GM19395 (cell line): ENCODE measurements around the gene FAM227B.
"Not testable (repeated sequence)": the region's sequence is repeated elsewhere in the genome, so short reads cannot be mapped to it uniquely, and the experiment has no call there.

Source experiments
- ATAC-seq: cut with Tn5 transposase; IDR thresholded peaks from one replicate; pipeline ENCODE4 v1.9.1; 2021; ENCODE audit warnings: mild to moderate bottlenecking, moderate library complexity; ENCODE audit not compliant: unreplicated experiment

Gene FAM227B, protein sequence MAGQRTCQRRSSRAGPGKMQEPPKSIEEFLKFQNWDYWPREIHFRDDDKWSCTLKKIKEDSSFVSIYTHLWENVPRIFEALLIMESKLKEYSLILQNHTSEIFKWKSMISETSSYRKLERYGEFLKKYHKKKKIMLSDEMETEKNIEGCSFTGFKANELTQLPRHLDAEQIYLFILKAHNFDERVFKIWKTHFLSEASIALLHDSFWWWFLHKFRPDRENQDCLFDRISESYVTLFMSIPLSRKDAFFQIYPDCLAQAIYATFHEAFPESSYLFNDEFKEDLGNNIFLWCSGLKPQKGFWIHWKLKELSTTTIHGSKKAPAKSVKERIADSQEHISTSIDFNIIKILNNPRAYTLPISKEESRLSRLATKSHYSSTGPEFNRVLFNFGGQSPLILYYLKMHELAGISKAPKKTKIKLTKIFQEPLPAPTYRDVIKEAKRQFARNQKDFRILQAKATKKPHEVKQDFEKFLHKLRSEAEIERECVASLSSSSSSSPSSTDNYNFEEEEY

DNA sequence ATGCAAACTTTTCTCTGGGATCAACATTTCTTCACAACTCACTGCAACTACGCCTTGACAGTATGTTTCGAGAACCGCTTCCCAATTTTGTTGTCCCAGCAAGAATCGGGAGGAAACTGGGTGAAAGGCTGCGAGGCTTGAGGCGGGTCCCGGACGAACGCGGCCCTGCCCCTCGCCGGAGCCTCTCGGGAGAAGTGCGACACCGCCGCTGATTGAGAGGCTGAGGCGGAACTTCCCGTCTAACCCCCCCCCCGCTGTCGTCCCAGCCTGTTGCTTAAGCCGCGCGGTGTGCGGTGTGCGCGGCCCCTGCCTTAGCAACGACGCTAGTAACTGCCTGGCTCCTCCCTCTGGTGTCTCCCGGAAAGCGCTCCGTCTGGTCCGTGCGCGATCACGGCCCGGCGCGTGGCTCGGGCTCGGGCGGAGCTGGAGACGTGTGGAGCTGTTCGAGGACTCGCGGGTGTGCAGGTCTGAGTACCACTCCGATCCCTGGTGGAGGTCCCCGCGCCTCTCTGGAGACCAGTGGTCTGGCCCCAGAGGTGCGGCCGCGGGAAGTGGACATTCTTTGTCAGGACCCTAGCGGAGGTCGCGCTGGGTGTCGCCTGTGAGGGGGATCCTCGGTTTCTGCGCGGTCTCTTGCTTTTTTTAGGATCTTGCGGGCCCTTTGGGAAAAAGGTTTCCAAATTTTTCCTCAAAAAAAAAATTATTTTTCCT lies at the start of gene FAM227B, which contains the start of gene DTWD1:
Gene FAM227B (minus strand): TSS at position 161 of the 711 bp plus-strand sequence. CDS start 5,647 bp downstream, outside the sequence.
Gene DTWD1 (plus strand): TSS at position 391 of the 711 bp plus-strand sequence. CDS start 4,120 bp downstream, outside the sequence.
- peak; percentile 98 for ATAC-seq

- ATAC-seq, result no peak
Observed at GRCh38 chr15:49669288-49669687, 48.7 kb upstream of the FAM227B start.

- not testable (repeated sequence) for ATAC-seq
Observed at GRCh38 chr15:49666486-49666885, 45.9 kb upstream of the FAM227B start.

GRCh38 chr15:49664716-49665115 lies 44.1 kb upstream of the FAM227B start:
- no peak for ATAC-seq

DNA sequence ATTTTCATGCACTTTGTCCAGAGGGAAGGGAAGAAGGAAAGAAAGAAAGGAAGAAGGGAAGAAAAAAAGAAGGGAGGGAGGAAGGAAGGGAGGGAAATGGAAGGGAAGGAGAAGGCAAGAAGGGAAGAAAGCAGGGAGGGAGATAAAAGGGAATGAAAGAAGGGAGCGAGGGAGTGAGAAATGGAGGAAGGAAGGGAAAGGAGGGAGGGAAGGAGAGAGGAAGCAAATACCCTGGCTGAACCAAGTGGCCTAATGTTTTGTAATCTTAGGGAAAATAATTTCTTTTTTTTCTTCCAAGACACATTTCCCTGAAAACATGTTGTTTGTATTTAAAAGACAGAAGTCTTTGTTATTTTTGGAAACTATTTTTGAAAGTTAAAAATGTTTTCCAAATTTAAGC lies 36.1 kb upstream of the FAM227B start:
- ATAC-seq, result no peak

DNA sequence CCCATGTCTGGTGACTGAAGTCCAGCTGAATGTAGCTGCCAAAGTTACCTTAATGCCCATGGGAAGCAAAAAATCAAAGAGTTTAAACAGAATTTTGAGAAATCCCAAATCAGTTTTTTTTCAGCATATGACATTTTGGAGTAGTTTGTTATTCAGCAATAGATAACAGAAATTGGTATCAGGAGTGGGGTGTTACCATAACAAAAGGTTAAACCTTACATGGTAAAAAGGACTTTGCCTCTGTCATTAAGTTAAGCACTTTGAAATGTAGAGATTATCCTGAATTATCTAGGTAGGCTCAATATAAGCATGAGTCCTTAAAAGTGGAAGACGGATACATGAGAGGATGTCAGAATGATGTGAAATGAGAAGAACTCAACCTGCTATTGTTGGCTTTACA lies 32.3 kb upstream of the FAM227B start:
- no peak for ATAC-seq

DNA sequence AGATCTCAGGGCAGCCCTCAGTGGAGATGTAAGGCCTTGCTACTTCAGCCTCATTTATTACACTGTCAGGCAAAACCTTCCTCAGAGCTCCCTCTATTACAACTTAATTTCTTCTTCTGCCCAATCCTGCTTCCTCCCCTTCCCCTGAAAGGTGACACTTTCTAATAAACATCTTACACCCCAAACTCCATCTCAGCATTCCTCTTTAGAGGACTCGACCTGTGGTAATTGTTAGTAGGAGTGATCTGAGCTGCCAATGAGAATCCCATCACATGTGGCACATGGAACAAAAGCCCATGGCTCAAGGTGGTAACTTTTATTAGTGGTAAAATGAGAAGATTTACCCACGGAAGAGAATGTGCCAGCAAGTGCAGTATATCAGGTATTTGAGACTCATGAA lies 30.1 kb upstream of the FAM227B start:
- ATAC-seq, result no peak

DNA sequence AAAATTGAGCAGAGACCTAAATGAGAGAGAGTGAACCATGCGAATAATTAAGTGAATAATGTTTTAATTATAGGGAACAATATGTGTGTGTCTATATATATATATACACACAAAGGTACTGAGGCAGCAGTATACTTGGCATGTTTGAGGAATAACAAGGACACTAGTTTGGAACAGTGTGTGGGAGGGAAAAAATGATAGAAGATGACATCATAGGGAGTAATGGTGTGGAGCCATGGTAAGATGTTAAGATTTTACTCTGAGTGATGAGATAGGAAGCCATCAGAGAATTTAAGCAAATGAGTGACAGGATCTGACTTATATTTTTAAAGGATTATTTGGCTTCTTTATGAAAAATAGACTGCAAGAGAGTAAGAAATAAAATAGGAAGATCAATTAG lies 29.4 kb upstream of the FAM227B start:
- no peak for ATAC-seq

- ATAC-seq, result no peak
Observed at GRCh38 chr15:49646891-49647290, 26.3 kb upstream of the FAM227B start.

DNA sequence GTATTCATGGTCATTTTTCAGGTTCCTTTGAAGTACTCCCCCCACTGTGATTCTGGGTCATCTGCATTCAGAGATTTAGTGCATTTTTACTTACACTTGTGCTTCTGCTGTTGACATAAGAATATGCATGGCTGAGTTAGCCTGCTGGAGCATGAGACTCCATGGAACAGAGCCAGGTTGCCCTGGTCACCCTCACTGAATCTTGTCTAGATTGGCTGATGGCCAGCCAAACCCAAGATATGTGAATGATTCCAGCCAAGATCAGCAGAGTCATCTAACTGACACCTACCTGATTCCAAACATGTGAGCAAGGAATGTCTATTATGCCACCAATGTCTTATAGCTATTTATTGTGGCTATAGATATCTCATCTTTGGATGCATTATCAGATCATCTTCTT lies 25.3 kb upstream of the FAM227B start:
- ATAC-seq, result no peak

GRCh38 chr15:49645277-49645676 lies 24.7 kb upstream of the FAM227B start:
- no peak for ATAC-seq

- no peak for ATAC-seq
Observed at GRCh38 chr15:49644364-49644794, 23.8 kb upstream of the FAM227B start.

GRCh38 chr15:49637857-49638256 lies 17.2 kb upstream of the FAM227B start:
- no peak for ATAC-seq

- no peak for ATAC-seq
Observed at GRCh38 chr15:49628379-49628778, 7.8 kb upstream of the FAM227B start.

DNA sequence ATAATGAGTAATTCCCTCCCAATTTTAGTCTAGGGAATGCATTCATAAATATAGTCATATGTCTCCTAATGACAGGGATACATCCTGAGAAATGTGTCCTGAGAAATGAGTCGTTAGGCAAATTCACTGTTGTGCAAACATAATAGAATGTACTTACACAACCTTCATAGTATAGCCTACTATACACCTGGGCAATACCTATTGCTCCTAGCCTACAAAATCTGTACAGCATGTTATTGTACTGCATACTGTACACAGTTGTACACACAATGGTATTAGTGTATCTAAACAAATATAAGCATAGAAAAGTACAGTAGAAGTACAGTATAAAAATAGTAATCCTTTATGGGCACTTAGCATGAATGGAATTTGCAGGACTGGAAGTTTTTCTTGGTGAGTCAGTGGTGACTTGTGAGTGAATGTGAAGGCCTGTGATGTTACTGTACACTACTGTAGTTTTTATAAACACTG lies 6.8 kb upstream of the FAM227B start:
- no peak for ATAC-seq

GRCh38 chr15:49625460-49626036 lies 4.9 kb upstream of the FAM227B start:
- no peak for ATAC-seq

DNA sequence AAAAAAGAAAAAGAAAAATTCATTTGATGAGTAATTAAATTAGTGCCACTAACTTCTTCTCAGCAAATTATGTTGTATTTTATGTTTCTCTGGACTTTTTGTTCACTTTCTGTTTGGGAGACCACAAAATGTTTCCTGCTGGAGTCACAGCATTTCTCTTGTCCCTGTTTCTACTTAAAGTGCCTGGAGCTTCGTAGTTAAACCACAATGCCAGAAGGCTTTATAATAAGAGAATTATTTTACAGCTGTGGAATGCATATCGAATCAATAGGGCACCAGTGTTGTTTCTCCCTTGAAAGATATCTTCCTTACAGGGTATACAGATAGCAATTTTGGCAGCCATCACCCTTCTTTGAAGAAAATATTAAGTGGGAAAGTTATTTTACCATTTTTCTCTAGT lies 3.4 kb upstream of the FAM227B start:
- no peak for ATAC-seq

DNA sequence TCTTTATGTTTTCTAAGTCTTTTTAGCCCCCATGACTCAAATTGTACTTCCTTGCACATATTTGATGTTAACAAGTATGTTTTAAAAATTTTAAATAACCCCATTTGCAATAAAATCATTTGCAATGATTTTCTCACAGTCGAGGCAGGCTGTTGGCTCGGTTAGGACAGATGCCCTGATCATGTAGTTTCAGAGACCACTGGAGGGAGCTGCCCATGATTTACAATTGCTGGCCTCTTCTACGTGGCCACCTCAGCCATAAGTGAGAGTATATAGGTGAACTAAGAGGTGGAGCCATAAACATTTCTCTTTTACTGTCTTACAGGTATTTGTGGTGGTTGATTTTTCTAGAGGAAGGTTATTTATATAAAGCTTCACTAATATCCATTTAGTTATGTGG lies 1.9 kb upstream of the FAM227B start:
- no peak for ATAC-seq

DNA sequence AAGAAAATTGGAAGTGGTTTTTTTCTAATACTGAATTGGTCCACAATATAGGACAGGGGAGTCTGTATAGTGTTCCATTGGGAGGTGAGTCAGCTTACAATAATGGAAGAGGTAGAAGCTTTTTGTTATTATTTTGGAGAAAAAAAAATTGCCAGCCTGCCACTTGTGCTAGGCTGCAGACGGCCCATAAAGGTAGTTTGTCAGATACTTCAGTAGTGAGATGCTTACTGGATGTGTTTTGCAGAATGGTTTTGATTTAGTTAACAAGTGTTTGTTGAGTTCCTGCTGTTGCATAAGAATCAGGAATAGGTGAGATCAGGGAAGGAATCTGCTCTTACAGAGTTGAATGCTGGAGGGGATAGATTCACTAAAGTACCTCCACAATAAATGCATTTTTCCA lies 1.3 kb upstream of the FAM227B start:
- ATAC-seq, result no peak

- ATAC-seq, result no peak
Observed at GRCh38 chr15:49621401-49621811, 788 bp upstream of the FAM227B start.

GRCh38 chr15:49620199-49620598 lies 419 bp downstream of the FAM227B start:
- ATAC-seq, result peak; percentile 10
